ENCODE results near the gene P3H1.
"Not testable (repeated sequence)": the region's sequence is repeated elsewhere in the genome, so short reads cannot be mapped to it uniquely, and the experiment has no call there.

Gene P3H1

GRCh38 chr1:42730002-42730401 is 36.8 kb downstream of the P3H1 start:
- no peak for DNase-seq

- not testable (repeated sequence) for DNase-seq
Measured at GRCh38 chr1:42725820-42726219, 41.0 kb downstream of the P3H1 start.

GRCh38 chr1:42723511-42723910 is 43.3 kb downstream of the P3H1 start:
- DNase-seq: no peak

GRCh38 chr1:42722403-42722802 is 44.4 kb downstream of the P3H1 start:
- not testable (repeated sequence) for DNase-seq

DNA sequence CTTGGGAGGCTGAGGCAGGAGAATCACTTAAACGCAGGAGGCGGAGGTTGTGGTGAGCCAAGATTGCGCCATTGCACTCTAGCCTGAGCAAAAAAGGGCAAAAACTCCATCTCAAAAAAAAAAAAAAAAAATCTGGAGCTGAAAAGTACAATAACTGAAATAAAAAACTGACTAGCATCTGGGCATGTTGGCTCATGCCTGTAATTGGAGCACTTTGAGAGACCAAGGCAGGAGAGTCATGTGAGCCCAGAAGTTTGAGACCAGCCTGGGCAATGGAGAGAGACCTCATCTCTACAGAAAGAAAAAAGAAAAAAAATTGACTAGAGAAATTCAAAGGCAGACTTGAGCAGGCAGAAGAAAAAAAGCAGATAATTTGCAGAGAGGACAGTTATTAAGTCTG is 44.9 kb downstream of the P3H1 start:
- no peak for DNase-seq

- no peak for DNase-seq
Measured at GRCh38 chr1:42720868-42721267, 46.0 kb downstream of the P3H1 start.

- not testable (repeated sequence) for DNase-seq
Measured at GRCh38 chr1:42714441-42714840, 52.4 kb downstream of the P3H1 start.

DNA sequence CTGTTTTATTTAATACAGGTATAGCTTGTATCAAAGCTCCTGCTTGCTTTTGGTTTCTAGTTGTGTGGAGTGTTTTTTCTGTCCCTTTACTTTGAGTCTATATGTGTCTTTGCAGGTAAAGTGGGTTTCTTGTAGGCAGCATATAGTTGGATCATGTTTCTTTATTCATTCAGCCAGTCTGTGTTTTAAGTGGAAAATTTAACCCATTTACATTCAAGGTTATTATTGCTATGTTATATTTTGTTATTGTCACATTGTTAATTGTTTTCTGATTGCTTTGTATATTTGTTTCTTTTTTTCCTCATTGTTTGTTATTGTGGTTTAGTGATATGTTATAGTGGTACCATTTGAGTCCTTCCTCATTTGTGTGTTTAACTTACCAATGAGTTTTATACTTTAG is 53.5 kb downstream of the P3H1 start:
- no peak for DNase-seq

GRCh38 chr1:42712808-42713207 is 54.0 kb downstream of the P3H1 start:
- not testable (repeated sequence) for DNase-seq

DNA sequence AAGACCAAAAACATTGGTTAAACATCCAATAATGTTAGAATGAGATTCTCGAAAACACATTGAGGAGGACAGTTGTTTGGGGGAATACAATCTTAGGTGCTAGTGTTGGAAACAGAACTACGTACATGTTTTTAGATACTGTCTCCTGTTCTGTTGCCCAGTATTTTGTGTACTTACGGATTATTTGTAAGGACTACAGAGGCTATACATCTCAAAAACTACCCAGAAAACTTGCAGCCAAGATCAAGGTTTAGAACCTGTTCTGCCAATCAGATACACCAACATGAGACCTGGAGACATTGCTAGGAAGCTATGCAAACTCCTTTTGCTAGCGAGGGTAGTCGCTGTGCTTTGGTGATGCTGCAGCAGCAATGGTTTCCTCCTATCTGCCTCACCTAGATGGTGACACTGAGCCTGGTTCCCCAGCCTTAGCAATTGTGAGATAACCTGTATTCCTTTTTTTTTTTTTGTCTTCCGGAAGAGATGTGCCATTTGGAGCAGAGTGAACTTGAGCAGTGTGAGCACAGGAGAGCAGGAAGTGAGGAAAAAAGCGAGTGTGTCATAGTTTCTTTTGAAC is 62.9 kb downstream of the P3H1 start:
- DNase-seq: no peak

DNA sequence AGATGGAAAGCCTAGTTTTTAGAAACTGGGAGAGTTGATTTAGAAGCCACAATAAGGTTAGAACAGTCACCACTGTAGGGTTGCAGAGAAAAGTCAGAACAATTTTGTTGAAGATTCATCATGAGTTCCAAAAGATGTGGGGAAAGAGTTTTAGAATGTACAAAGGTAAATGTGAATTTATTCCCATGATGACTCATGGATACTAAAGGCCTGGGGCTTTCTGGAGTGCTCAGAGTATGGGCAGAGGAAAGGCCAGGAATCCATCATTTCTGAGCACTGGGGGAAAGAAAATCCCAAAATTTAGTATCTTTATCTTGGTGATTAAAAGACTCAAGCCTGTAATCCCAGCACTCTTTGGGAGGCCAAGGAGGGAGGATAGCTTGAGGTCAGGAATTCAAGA is 66.8 kb downstream of the P3H1 start:
- no peak for DNase-seq

- DNase-seq: no peak
Measured at GRCh38 chr1:42698081-42698813, 68.6 kb downstream of the P3H1 start.
